Neural cell (in vitro differentiated cells): ENCODE measurements around the gene RPL36AL. TPM values are rescaled to one million over a fixed set of nuclear protein-coding genes. Genes with fewer than 3 reads are reported as not detected.

ENCODE experiments used
- H2AFZ ChIP-seq: fragments of 200-600, 300-800 bp; sonication (generic), shearing (Covaris generic); 2 replicates; pipeline ENCODE4 v1.6.0; 2014; ENCODE audit warnings: low read depth, mild to moderate bottlenecking, antibody characterized with exemption, low read length, moderate library complexity
- H3F3A ChIP-seq: fragments of 200-600 bp; shearing (Covaris generic); 2 replicates; pipeline ENCODE4 v1.6.1; 2016; ENCODE audit warnings: mild to moderate bottlenecking, moderate library complexity, mixed read lengths, antibody characterized with exemption, low read length; ENCODE audit not compliant: insufficient read depth, poor library complexity, severe bottlenecking
- H3K27ac ChIP-seq: fragments of 200-600, 300-800 bp; sonication (generic), shearing (Covaris generic); 2 replicates; pipeline ENCODE4 v1.5.1; 2014; ENCODE audit warnings: mild to moderate bottlenecking, low read length, moderate library complexity
- H3K27me3 ChIP-seq: fragments of 300-800, 200-600 bp; sonication (generic), shearing (Covaris generic); 2 replicates; pipeline ENCODE4 v1.6.0; 2014; ENCODE audit warnings: mild to moderate bottlenecking, low read depth, low read length, moderate library complexity; ENCODE audit not compliant: insufficient read depth
- H3K36me3 ChIP-seq: fragments of 300-800, 200-600 bp; sonication (generic), shearing (Covaris generic); 2 replicates; pipeline ENCODE4 v1.5.1; 2014; ENCODE audit warnings: mild to moderate bottlenecking, antibody characterized with exemption, low read length, moderate library complexity; ENCODE audit not compliant: insufficient read depth
- H3K4me2 ChIP-seq: fragments of 300-800, 200-600 bp; sonication (generic), shearing (Covaris generic); 2 replicates; pipeline ENCODE4 v1.6.0; 2014; ENCODE audit warnings: mild to moderate bottlenecking, low read length
- H3K4me3 ChIP-seq: fragments of 300-800, 200-600 bp; sonication (generic), shearing (Covaris generic); 2 replicates; pipeline ENCODE4 v1.5.1; 2014; ENCODE audit warnings: mild to moderate bottlenecking, low read length, moderate library complexity
- H3K79me2 ChIP-seq: fragments of 200-600 bp; shearing (Covaris generic); replicated peaks from 2 replicates; pipeline ENCODE4 v1.6.0; 2014; ENCODE audit warnings: mild to moderate bottlenecking, low read length, moderate library complexity; ENCODE audit not compliant: insufficient read depth
- H3K9ac ChIP-seq: fragments of 300-800, 200-600 bp; sonication (generic), shearing (Covaris generic); 2 replicates; pipeline ENCODE4 v1.6.1; 2016; ENCODE audit warnings: mild to moderate bottlenecking, low read length, mixed read lengths
- H3K9me2 ChIP-seq: fragments of 200-600 bp; shearing (Covaris generic); 2 replicates; pipeline ENCODE4 v1.6.1; 2016; ENCODE audit warnings: mild to moderate bottlenecking, low read length, mixed read lengths; ENCODE audit not compliant: insufficient read depth
- H3K9me3 ChIP-seq: fragments of 200-600, 300-800 bp; sonication (generic), shearing (Covaris generic); 2 replicates; pipeline ENCODE4 v1.6.1; 2016; ENCODE audit warnings: mild to moderate bottlenecking, mixed run types, low read length, moderate library complexity, mixed read lengths
- H4K20me1 ChIP-seq: fragments of 200-600 bp; shearing (Covaris generic); 2 replicates; pipeline ENCODE4 v1.6.1; 2016; ENCODE audit warnings: mild to moderate bottlenecking, mixed run types; ENCODE audit not compliant: insufficient read depth
- EP300 ChIP-seq: fragments of 450-650 bp; conservative IDR thresholded peaks from 2 replicates; pipeline ENCODE4 v1.6.1; 2014; ENCODE audit warnings: antibody characterized with exemption, mild to moderate bottlenecking, moderate library complexity; ENCODE audit not compliant: poor library complexity, severe bottlenecking
- EZH2 ChIP-seq: fragments of 200-600, 300-800 bp; shearing (Covaris generic), sonication (generic); IDR thresholded peaks from 2 replicates; pipeline ENCODE4 v1.6.1; 2014; ENCODE audit warnings: antibody characterized with exemption, low read length, borderline replicate concordance, mild to moderate bottlenecking; ENCODE audit not compliant: insufficient read depth, poor library complexity, severe bottlenecking
- MXI1 ChIP-seq: fragments of 450-650 bp; conservative IDR thresholded peaks from 2 replicates; pipeline ENCODE4 v1.6.1; 2014; ENCODE audit warnings: antibody characterized with exemption, mild to moderate bottlenecking; ENCODE audit not compliant: poor library complexity, severe bottlenecking
- POLR2AphosphoS5 ChIP-seq: IDR thresholded peaks from 2 replicates; pipeline ENCODE4 v1.6.1; 2012
- RAD21 ChIP-seq: fragments of 450-650 bp; conservative IDR thresholded peaks from 2 replicates; pipeline ENCODE4 v1.6.1; 2014; ENCODE audit warnings: antibody characterized with exemption, mild to moderate bottlenecking, moderate library complexity
- SMC3 ChIP-seq: fragments of 450-650 bp; conservative IDR thresholded peaks from 2 replicates; pipeline ENCODE4 v1.6.1; 2014; ENCODE audit warnings: antibody characterized with exemption, mild to moderate bottlenecking, moderate library complexity; ENCODE audit not compliant: poor library complexity
- TAF1 ChIP-seq: IDR thresholded peaks from 2 replicates; pipeline ENCODE4 v1.6.1; 2012; ENCODE audit warnings: low read depth
- polyA plus RNA-seq: library from polyadenylated mRNA; depleted of rRNA; stranded (reverse); fragments of >200 nt; gene quantifications from 2 replicates; pipeline ENCODE4 v1.2.3, GENCODE V29; 2014
- TF ChIP-seq, protein P1 (sequence below): fragments of 450-650 bp; IDR thresholded peaks from 2 replicates; pipeline ENCODE4 v1.5.1; 2014; ENCODE audit warnings: antibody characterized with exemption, mild to moderate bottlenecking, moderate library complexity; ENCODE audit not compliant: poor library complexity, severe bottlenecking
- TF ChIP-seq, protein P2 (sequence below): IDR thresholded peaks from 2 replicates; pipeline ENCODE4 v1.6.1; 2012; ENCODE audit warnings: borderline replicate concordance

The RPL36AL gene
- polyA plus RNA-seq, 1 donor from 2014 or later = 147 TPM

DNA sequence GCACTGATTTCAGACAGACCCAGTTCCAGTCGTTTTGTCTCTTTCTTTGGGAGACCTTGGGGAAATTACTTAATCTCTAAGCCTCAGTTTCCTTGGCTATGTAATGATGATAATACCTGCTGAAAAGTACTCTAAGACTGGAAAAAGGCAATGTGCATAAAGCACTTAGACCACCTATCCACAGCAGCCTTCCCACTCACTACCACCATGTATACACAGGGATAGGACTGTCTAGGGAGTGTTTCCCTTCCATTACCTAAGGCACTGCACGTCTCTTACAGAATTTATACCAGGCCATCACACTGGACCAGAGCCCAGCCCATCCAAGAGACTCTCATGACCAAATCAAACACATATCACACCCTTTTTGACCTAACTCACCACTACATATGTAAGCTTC, 40.6 kb downstream of the RPL36AL start:
- Histone ChIP-seq H3K9ac (no peak overlapping the region), H2AFZ (no peak overlapping the region), H3K79me2 (peaks cover 45% of the 10 kb centered on the region), H3K36me3 (no peaks in the 10 kb centered on the region), H3F3A (no peaks in the 10 kb centered on the region), H3K27me3 (no peaks in the 10 kb centered on the region), H3K4me3 (no peak overlapping the region), H3K9me3 (no peaks in the 10 kb centered on the region), H4K20me1 (no peaks in the 10 kb centered on the region), H3K27ac (no peak overlapping the region), H3K4me2 (no peak overlapping the region), H3K9me2 (no peaks in the 10 kb centered on the region)
- TF ChIP-seq MXI1 (no peak), EP300 (no peak), EZH2 (no peak), POLR2AphosphoS5 (no peak), TAF1 (no peak), RAD21 (no peak), SMC3 (no peak)
- TF ChIP-seq, protein P1, sequence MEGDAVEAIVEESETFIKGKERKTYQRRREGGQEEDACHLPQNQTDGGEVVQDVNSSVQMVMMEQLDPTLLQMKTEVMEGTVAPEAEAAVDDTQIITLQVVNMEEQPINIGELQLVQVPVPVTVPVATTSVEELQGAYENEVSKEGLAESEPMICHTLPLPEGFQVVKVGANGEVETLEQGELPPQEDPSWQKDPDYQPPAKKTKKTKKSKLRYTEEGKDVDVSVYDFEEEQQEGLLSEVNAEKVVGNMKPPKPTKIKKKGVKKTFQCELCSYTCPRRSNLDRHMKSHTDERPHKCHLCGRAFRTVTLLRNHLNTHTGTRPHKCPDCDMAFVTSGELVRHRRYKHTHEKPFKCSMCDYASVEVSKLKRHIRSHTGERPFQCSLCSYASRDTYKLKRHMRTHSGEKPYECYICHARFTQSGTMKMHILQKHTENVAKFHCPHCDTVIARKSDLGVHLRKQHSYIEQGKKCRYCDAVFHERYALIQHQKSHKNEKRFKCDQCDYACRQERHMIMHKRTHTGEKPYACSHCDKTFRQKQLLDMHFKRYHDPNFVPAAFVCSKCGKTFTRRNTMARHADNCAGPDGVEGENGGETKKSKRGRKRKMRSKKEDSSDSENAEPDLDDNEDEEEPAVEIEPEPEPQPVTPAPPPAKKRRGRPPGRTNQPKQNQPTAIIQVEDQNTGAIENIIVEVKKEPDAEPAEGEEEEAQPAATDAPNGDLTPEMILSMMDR = no peak
- TF ChIP-seq, protein P2, sequence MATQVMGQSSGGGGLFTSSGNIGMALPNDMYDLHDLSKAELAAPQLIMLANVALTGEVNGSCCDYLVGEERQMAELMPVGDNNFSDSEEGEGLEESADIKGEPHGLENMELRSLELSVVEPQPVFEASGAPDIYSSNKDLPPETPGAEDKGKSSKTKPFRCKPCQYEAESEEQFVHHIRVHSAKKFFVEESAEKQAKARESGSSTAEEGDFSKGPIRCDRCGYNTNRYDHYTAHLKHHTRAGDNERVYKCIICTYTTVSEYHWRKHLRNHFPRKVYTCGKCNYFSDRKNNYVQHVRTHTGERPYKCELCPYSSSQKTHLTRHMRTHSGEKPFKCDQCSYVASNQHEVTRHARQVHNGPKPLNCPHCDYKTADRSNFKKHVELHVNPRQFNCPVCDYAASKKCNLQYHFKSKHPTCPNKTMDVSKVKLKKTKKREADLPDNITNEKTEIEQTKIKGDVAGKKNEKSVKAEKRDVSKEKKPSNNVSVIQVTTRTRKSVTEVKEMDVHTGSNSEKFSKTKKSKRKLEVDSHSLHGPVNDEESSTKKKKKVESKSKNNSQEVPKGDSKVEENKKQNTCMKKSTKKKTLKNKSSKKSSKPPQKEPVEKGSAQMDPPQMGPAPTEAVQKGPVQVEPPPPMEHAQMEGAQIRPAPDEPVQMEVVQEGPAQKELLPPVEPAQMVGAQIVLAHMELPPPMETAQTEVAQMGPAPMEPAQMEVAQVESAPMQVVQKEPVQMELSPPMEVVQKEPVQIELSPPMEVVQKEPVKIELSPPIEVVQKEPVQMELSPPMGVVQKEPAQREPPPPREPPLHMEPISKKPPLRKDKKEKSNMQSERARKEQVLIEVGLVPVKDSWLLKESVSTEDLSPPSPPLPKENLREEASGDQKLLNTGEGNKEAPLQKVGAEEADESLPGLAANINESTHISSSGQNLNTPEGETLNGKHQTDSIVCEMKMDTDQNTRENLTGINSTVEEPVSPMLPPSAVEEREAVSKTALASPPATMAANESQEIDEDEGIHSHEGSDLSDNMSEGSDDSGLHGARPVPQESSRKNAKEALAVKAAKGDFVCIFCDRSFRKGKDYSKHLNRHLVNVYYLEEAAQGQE = no peak

DNA sequence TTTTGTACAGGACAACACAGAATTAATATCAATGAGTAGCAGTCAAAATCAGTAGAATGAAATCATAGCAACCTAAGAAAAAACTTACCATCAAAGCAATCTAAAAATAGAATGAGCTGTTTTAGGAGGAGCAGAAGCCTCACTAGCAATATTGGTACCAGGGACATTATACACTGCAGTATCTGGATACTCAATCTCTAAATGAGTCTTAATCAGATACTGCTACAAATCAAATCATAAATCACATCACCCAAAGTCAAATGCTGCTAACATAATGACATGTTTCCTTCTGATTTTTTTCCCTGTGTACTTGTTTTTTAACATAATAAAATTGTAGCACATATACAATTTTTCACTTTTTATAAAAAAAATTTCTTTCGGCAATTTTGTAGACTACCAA, 42.3 kb downstream of the RPL36AL start:
- no peak overlapping the region for H3K4me2 ChIP-seq
- TF ChIP-seq EZH2 = no peak
- TF ChIP-seq, protein P1 = no peak
- no peaks in the 10 kb centered on the region for H3K9me3 ChIP-seq
- H2AFZ ChIP-seq = no peak overlapping the region
- no peaks in the 10 kb centered on the region for H3K9me2 ChIP-seq
- no peak overlapping the region for H3K9ac ChIP-seq
- no peaks in the 10 kb centered on the region for H4K20me1 ChIP-seq
- H3K27ac ChIP-seq = no peak overlapping the region
- H3K4me3 ChIP-seq = no peak overlapping the region
- H3K27me3 ChIP-seq = no peaks in the 10 kb centered on the region
- H3F3A ChIP-seq = no peaks in the 10 kb centered on the region
- no peaks in the 10 kb centered on the region for H3K36me3 ChIP-seq
- peaks cover 28% of the 10 kb centered on the region for H3K79me2 ChIP-seq
